Muscle layer of colon (tissue), 2 donors: Measurements from ENCODE around the gene SNX25.
"Not testable (repeated sequence)": the region's sequence is repeated elsewhere in the genome, so short reads cannot be mapped to it uniquely, and the experiment has no call there.

ENCODE experiments used
- H3K27ac ChIP-seq: one replicate; pipeline ENCODE4 v1.7.0; 2013; ENCODE audit warnings: low read depth, mild to moderate bottlenecking, low read length, moderate library complexity
- H3K27me3 ChIP-seq, 2 donors: one replicate each; pipeline ENCODE4 v1.7.0; 2013; ENCODE audit warnings: low read length in 2 of 2, mild to moderate bottlenecking in 2 of 2; ENCODE audit not compliant: insufficient read depth in 2 of 2, control insufficient read depth in 1 of 2
- H3K36me3 ChIP-seq: one replicate; pipeline ENCODE4 v1.7.0; 2013; ENCODE audit warnings: mild to moderate bottlenecking, low read length; ENCODE audit not compliant: insufficient read depth
- H3K4me1 ChIP-seq: one replicate; pipeline ENCODE4 v1.7.0; 2013; ENCODE audit warnings: mild to moderate bottlenecking, low read length; ENCODE audit not compliant: insufficient read depth
- H3K4me3 ChIP-seq, 2 donors: one replicate each; pipeline ENCODE4 v1.7.0; 2013; ENCODE audit warnings: low read length in 2 of 2, low read depth in 1 of 2, mild to moderate bottlenecking in 1 of 2, moderate library complexity in 1 of 2
- H3K9ac ChIP-seq: one replicate; pipeline ENCODE4 v1.7.0; 2013; ENCODE audit warnings: low read length
- H3K9me3 ChIP-seq: one replicate; pipeline ENCODE4 v1.7.0; 2013; ENCODE audit warnings: mild to moderate bottlenecking, low read length
- donor health status: abdominal sarcoma.
- donor health status: Adenocarcinoma of cecum.

SNX25 gene

DNA sequence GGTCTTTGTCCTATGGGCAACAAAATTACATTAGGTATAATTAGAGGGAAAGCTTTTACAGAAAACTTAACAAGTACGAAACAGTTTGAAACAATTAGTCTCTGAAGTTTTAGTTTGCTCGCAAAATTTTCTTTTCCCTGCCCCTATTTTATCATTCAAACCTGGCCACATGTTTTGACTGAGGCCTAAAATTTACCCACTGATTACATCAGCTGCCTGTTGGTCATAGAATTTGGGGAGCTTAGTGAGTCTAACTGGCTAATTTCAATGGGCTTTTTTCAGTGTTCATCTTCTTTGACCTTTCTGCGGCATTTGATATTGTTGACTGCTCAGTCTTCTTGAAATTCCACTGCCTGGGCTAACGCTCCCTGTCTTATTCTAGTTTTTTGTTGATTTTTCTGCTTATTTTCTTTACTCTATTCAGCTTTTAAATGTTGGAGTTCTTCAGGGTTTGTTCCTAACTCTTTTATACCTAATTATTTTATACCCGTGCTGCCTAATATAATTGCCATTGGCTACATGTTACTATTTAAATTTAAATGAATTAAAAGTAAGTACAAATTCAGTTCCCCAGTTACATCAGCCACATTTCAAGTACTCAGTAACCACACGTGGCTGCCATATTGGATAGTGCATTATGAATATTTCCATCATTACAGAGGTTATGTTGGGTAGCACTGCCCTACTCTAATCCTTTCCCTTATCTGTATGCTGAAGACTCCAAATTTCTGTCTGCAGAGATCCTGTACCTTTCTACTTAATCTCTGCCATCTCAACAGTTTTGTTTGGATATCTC lies 87.5 kb downstream of the SNX25 start:
- H3K9ac ChIP-seq = no peak overlapping the region
- H3K9me3 ChIP-seq = no peaks in the 10 kb centered on the region
- no peak overlapping the region for H3K4me3 ChIP-seq
- H3K27me3 ChIP-seq = no peaks in the 10 kb centered on the region
- H3K27ac ChIP-seq = no peak overlapping the region
- H3K4me1 ChIP-seq = peaks cover 5% of the 10 kb centered on the region
- peaks cover 7% of the 10 kb centered on the region for H3K36me3 ChIP-seq

DNA sequence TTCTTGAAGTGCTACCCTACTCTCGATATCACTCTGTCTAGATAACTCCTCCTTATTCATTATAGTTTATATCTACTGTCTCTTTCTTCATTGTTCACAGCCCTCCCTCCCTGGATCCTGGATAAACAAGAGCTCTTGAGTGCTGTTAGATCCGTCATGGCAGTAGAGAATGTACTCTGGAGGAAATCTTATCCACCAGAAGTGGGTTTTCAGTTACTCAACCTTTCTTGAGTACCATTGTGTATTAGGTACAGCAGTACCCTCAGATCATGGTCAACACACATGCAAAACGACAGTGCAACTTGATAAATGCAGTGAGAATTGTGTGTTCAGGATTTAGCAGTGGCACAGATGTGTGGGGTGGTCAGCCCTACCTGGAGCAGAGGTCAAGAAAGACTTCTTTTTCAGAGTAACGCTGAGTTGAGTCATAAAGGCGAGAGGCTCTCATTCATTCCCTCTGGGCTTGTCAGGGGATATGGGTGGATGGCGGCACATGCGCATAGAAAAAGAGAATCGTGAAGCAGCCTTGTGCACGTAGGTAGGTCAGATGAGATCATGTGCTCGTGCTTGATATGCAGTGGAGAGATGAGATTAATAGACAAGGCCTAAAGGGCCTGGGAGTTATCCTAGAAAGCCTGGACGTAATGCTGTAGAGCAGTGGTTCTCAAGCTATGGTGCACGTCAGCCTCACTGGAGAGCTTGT lies 89.5 kb downstream of the SNX25 start:
- Histone ChIP-seq H3K4me3 (no peak overlapping the region), H3K27ac (no peak overlapping the region), H3K27me3 (no peaks in the 10 kb centered on the region), H3K36me3 (no peaks in the 10 kb centered on the region), H3K9me3 (no peaks in the 10 kb centered on the region), H3K4me1 (peaks cover 5% of the 10 kb centered on the region), H3K9ac (no peak overlapping the region)

DNA sequence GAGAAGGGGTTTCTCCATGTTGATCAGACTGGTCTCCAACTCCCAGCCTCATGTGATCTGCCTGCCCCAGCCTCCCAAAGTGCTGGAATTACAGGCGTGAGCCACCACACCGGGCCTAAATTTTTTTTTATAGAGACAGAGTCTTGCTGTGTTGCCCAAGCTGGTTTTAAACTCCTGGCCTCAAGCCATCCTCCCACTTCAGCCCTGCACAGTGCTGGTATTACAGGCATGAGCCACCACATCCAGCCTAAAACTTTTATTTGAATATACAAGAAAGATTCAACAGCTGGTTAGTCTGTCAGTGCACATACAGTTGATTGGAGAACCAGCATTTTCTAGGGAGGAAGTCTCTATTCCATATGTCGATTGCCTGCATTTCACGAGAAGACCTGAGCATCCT lies 95.1 kb downstream of the SNX25 start:
- Histone ChIP-seq H3K36me3 (peaks cover under 1% of the 10 kb centered on the region), H3K9me3 (no peaks in the 10 kb centered on the region), H3K9ac (no peak overlapping the region), H3K4me1 (peaks cover 3% of the 10 kb centered on the region), H3K27me3 (no peaks in the 10 kb centered on the region), H3K4me3 (no peak overlapping the region), H3K27ac (no peak overlapping the region)

DNA sequence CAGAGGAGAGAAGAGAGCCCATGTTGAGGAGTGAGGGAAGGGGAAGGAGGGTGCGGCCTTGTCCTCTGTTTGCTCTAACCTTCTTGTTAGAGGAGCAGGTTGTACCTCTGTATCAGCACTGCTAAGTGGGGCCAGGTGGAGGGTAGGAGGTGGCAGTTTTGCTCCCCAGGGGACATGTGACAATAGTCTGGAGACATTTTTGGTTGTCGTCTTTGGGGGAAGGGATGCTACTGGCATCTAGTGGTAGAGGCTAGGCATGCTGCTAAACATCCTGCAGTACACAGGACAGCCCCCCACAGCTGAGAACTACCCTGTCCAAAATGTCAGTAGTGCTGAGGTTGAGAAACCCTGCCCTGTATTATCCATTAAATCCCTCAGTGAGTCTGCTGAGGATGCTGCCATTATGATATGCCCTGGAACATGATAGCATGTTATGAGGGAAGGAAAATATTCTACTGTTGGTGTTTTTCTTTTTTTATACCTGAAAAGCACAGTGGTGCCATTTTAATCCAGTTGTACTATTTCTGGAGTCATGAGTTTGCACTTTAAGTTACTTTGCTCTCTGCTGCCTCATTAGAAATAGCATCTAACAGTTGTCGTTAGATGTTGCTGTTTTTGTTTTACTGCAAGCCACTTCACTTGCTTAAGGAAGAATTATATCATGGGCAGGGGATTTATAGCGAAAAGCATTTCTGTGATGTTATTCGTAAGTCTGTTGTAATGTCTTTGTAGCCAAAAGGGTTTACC lies 95.7 kb downstream of the SNX25 start:
- H3K9ac ChIP-seq = no peak overlapping the region
- H3K36me3 ChIP-seq = peaks cover 6% of the 10 kb centered on the region
- no peaks in the 10 kb centered on the region for H3K4me1 ChIP-seq
- no peaks in the 10 kb centered on the region for H3K27me3 ChIP-seq
- H3K4me3 ChIP-seq = no peak overlapping the region
- H3K27ac ChIP-seq = no peak overlapping the region
- no peaks in the 10 kb centered on the region for H3K9me3 ChIP-seq

DNA sequence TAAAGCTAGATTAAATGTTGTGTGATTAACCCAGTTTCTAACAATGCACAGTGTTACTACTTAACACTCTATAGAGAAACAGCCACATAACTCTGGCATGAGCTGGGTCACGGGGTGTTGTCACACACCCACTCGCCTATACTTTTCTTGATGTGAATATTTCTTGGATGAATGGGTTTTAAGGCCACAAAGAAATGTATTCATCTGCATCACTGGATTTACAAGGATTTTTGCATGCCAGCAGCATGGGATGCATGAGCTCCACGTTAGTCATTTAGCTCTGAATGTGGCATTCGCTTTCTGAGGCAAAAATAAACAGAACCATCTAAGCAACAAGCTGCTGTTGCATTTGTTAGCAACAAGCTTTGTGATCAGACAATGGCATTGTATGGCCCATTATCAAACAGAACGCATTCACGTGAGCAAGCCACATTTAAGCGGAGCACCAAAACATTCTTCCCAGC lies 96.6 kb downstream of the SNX25 start:
- Histone ChIP-seq H3K9me3 (no peaks in the 10 kb centered on the region), H3K27me3 (no peaks in the 10 kb centered on the region), H3K36me3 (peaks cover 7% of the 10 kb centered on the region), H3K9ac (no peak overlapping the region), H3K4me3 (no peak overlapping the region), H3K4me1 (no peaks in the 10 kb centered on the region), H3K27ac (no peak overlapping the region)

DNA sequence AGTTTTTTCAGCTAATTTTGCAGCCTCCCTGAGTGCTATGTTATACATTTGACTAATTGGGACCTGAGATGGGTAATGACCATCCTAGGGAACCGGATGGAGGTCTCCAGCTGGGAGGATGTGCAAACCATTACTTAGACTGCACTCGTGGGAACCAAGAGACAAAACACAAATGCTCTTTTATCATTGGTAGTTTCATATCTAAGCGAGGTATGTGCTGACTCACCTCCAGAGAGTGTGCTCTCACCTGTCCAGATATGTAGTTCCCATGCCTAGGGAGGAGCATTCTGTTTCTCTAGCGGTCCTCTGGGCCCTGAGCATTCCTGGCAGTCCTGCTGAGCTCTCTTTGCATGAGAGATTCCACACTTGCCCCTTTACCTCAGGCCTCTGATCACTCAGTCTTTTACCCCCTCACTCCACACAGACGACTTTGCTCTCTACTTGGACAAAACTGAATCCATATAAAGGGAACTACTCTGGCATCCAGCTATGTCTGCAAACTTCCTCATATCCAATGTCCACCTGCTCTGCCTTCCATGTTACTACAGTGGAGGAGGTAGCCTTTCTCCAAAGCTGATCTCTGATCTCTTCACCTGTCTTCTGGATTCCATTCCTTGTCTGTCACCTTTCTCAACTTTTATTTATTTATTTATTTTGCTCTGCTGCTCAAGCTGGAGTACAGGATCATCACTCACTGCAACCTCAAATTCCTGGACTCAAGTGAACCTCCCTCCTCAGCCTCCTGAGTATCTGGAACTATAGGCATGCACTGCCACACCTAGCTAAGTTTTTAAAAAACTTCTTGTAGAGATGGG lies 97.9 kb downstream of the SNX25 start:
- Histone ChIP-seq H3K36me3 (peaks cover 18% of the 10 kb centered on the region), H3K4me1 (no peaks in the 10 kb centered on the region), H3K9me3 (no peaks in the 10 kb centered on the region), H3K9ac (no peak overlapping the region), H3K27ac (no peak overlapping the region), H3K27me3 (no peaks in the 10 kb centered on the region), H3K4me3 (no peak overlapping the region)

DNA sequence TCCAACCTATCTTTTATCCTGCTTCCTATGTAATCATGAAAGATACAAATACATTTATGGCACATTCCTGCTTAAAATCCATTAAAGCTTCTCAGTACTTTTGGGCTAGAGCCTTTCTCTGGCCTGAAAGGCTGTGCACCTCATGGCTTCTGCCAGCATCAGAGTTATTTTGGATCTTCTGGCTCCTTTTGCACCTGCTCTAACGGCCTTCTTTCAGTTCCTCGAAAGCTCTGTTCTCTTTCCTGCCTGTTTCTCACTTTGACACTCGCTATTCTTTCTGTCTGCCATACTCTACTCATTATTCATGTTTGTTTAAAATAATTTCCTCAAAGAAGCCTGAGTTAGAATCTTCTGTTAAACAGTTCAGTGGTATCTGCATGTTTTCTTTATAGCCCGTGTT lies 100.4 kb downstream of the SNX25 start:
- H3K27me3 ChIP-seq = no peaks in the 10 kb centered on the region
- H3K27ac ChIP-seq = no peak overlapping the region
- H3K36me3 ChIP-seq = peaks cover 24% of the 10 kb centered on the region
- H3K9me3 ChIP-seq = no peaks in the 10 kb centered on the region
- H3K9ac ChIP-seq = no peak overlapping the region
- H3K4me1 ChIP-seq = no peaks in the 10 kb centered on the region
- no peak overlapping the region for H3K4me3 ChIP-seq

DNA sequence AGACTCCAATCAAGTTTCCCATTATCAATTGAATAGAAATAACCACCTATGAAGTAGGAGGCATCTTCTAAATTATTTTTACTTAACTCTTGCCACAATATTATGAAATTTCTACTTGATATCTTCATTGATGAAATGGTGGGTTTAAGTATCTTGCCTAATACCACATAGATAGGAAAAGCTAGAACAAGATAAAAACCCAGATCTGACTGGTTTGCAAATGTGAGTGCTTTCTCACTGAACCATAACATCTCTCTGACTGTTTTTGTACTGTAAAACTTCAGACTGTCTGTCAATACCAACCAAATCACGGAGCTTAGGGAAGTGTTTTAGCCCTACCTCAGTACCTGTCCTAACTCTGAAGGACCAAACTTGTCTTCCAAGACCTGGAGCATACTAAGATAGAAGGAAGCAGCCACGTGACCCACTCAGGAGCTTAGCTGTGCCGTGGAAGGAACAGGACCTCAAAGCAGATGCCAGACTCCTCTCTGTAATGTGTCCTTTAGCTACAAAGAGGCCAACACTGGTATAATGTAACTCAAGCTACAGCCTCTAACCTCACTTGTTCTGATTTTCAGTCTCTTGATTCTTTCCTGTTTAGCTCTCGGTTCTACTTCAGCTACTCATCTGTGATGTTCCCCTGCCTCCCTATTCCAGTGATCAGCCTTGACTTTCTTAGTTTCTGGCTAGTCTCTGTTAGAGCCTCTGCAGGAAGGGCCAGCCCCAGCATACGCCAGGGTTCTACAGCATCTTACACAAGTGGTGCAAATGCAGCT lies 101.9 kb downstream of the SNX25 start:
- peaks cover 24% of the 10 kb centered on the region for H3K36me3 ChIP-seq
- no peaks in the 10 kb centered on the region for H3K27me3 ChIP-seq
- no peak overlapping the region for H3K27ac ChIP-seq
- no peak overlapping the region for H3K9ac ChIP-seq
- no peaks in the 10 kb centered on the region for H3K9me3 ChIP-seq
- H3K4me1 ChIP-seq = no peaks in the 10 kb centered on the region
- no peak overlapping the region for H3K4me3 ChIP-seq

DNA sequence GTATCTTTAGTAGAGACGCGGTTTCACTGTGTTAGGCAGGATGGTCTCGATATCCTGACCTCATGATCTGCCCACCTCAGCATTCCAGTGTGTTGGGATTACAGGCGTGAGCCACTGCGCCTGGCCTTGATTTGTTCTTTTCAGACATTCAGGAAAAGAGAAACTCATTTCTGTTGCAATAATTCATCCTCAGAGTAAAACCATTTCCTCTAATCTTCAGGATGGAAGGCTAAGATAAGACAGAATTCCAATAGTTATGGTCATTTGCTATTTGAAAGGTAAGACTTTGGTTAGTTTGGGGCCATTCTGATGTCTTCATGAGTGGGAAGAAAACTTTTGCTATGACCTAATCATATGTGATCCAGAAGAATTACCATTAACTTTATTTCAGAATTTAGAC lies 103.3 kb downstream of the SNX25 start:
- Histone ChIP-seq H3K4me1 (no peaks in the 10 kb centered on the region), H3K9me3 (no peaks in the 10 kb centered on the region), H3K27ac (no peak overlapping the region), H3K36me3 (peaks cover 24% of the 10 kb centered on the region), H3K9ac (no peak overlapping the region), H3K27me3 (no peaks in the 10 kb centered on the region), H3K4me3 (no peak overlapping the region)

DNA sequence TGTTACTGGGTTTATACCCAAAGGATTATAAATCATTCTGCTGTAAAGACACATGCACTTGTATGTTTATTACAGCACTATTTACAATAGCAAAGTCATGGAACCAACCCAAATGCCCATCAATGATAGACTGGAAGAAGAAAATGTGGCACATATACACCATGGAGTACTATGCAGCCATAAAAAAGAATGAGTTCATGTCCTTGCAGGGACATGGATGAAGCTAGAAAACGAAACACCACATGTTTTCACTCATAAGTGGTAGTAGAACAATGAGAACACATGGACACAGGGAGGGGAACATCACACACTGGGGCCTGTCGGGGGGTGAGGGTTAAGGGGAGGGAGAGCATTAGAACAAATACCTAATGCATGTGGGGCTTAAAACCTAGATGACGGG lies 108.1 kb downstream of the SNX25 start:
- H3K9ac ChIP-seq, H3K9me3 ChIP-seq: not testable (repeated sequence)
- peaks cover 11% of the 10 kb centered on the region for H3K36me3 ChIP-seq

More for the DNA sequence above, 108.1 kb downstream of the SNX25 start:
- H3K4me1 ChIP-seq, H3K27me3 ChIP-seq, H3K27ac ChIP-seq, H3K4me3 ChIP-seq: not testable (repeated sequence)
